Keratinocyte (primary cell): ENCODE data around the gene NUDT2. TPM values are rescaled to one million over a fixed set of nuclear protein-coding genes. Genes with fewer than 3 reads are reported as not detected.

Source experiments
- DNase-seq: peaks from one replicate; pipeline ENCODE4 v3.0.0-alpha.2; 2011; ENCODE audit warnings: low read depth, missing footprints, low spot score
- FAIRE-seq: peaks from 2 replicates; lab custom pipeline; 2011; peaks lifted over from hg19 to GRCh38; lab: Jason Lieb, UNC
- H2AFZ ChIP-seq: 2 replicates; pipeline ENCODE4 v1.6.0; 2012; ENCODE audit warnings: low read length, control low read depth, inconsistent platforms; ENCODE audit not compliant: control insufficient read depth
- H3K27ac ChIP-seq: 2 replicates; pipeline ENCODE4 v1.5.1; 2011; ENCODE audit warnings: low read length; ENCODE audit not compliant: control insufficient read depth, insufficient read depth
- H3K27me3 ChIP-seq: 3 replicates; pipeline ENCODE4 v1.6.0; 2011; ENCODE audit warnings: low read length; ENCODE audit not compliant: control insufficient read depth, insufficient read depth; ENCODE audit errors: extremely low read depth
- H3K36me3 ChIP-seq, 2 experiments: 2 replicates in 1 of 2; 3 replicates in 1 of 2; pipeline ENCODE4 v1.5.1; 2011; ENCODE audit warnings: low read length in 2 of 2, mild to moderate bottlenecking in 1 of 2; ENCODE audit not compliant: control insufficient read depth in 2 of 2, insufficient read depth in 2 of 2; ENCODE audit errors: extremely low read depth in 1 of 2
- H3K4me1 ChIP-seq: 3 replicates; pipeline ENCODE4 v1.5.1; 2011; ENCODE audit warnings: low read length; ENCODE audit not compliant: control insufficient read depth, insufficient read depth; ENCODE audit errors: extremely low read depth
- H3K4me2 ChIP-seq: 3 replicates; pipeline ENCODE4 v1.6.0; 2011; ENCODE audit warnings: low read depth, low read length; ENCODE audit not compliant: control insufficient read depth, insufficient read depth; ENCODE audit errors: extremely low read depth
- H3K4me3 ChIP-seq, 3 experiments: fragments of 200-600 bp in 1 of 3; sonication (generic) in 1 of 3; 2 replicates in 2 of 3; 3 replicates in 1 of 3; pipeline ENCODE4 v1.5.1; 2011 to 2016; ENCODE audit warnings: low read length in 3 of 3, mild to moderate bottlenecking in 3 of 3, control low read depth in 2 of 3, inconsistent platforms in 1 of 3, low read depth in 1 of 3, mixed read lengths in 1 of 3, mixed run types in 1 of 3, moderate library complexity in 1 of 3; ENCODE audit not compliant: control insufficient read depth in 2 of 3, insufficient read depth in 2 of 3; ENCODE audit errors: extremely low read depth in 1 of 3
- H3K79me2 ChIP-seq: 2 replicates; pipeline ENCODE4 v1.6.0; 2012; ENCODE audit warnings: low read length; ENCODE audit not compliant: control insufficient read depth, insufficient read depth
- H3K9ac ChIP-seq: 3 replicates; pipeline ENCODE4 v1.6.0; 2011; ENCODE audit warnings: low read length; ENCODE audit not compliant: control insufficient read depth, insufficient read depth; ENCODE audit errors: extremely low read depth
- H3K9me1 ChIP-seq: 3 replicates; pipeline ENCODE4 v1.6.0; 2011; ENCODE audit warnings: low read length; ENCODE audit not compliant: control insufficient read depth, insufficient read depth; ENCODE audit errors: extremely low read depth
- H3K9me3 ChIP-seq: 2 replicates; pipeline ENCODE4 v1.5.1; 2012; ENCODE audit warnings: low read depth, low read length; ENCODE audit not compliant: control insufficient read depth
- H4K20me1 ChIP-seq: 3 replicates; pipeline ENCODE4 v1.6.0; 2011; ENCODE audit warnings: low read length; ENCODE audit not compliant: control insufficient read depth, insufficient read depth; ENCODE audit errors: extremely low read depth
- EZH2 ChIP-seq: IDR thresholded peaks from one replicate; pipeline ENCODE4 v1.6.1; 2012; ENCODE audit warnings: inconsistent platforms, mild to moderate bottlenecking, low read length, moderate library complexity
- dilution Hi-C: fragments of 300-500 bp; cut with MboI; formaldehyde crosslinking; loops from one replicate; pipeline ENCODE4 v1.7.0; 2020; ENCODE audit warnings: low sequenced_read_pairs; ENCODE audit not compliant: extremely low pct_ligation_motif_present
- polyA plus RNA-seq, 5 experiments: library from polyadenylated mRNA; depleted of rRNA in 3 of 5; stranded (reverse) in 3 of 5; stranded (forward) in 1 of 5; unstranded in 1 of 5; fragments of >200 nt; gene quantifications; 1 replicate in 1 of 5; 2 replicates in 3 of 5; 3 replicates in 1 of 5; pipeline versions ENCODE4 v1.2.1 to v1.2.3, GENCODE V29; 2011 to 2012; ENCODE audit warnings: missing spikeins in 2 of 5, low read depth in 1 of 5, low replicate concordance in 1 of 5
- TF ChIP-seq, protein P1 (sequence below), 3 experiments: IDR thresholded peaks in 1 of 3; conservative IDR thresholded peaks in 1 of 3; optimal IDR thresholded peaks in 1 of 3; 2 replicates in 2 of 3; 3 replicates in 1 of 3; pipeline versions ENCODE3 to v1.5.1; 2011; ENCODE audit warnings: low read length in 3 of 3, mild to moderate bottlenecking in 3 of 3, moderate library complexity in 2 of 3, control low read depth in 1 of 3, inconsistent platforms in 1 of 3; ENCODE audit not compliant: insufficient read depth in 2 of 3; ENCODE audit errors: extremely low read depth in 1 of 3

The NUDT2 gene
- polyA plus RNA-seq, 1 donor (not counting 4 experiments of a cell fraction or from before 2014, with no cell fraction given) = 33.4 TPM

DNA sequence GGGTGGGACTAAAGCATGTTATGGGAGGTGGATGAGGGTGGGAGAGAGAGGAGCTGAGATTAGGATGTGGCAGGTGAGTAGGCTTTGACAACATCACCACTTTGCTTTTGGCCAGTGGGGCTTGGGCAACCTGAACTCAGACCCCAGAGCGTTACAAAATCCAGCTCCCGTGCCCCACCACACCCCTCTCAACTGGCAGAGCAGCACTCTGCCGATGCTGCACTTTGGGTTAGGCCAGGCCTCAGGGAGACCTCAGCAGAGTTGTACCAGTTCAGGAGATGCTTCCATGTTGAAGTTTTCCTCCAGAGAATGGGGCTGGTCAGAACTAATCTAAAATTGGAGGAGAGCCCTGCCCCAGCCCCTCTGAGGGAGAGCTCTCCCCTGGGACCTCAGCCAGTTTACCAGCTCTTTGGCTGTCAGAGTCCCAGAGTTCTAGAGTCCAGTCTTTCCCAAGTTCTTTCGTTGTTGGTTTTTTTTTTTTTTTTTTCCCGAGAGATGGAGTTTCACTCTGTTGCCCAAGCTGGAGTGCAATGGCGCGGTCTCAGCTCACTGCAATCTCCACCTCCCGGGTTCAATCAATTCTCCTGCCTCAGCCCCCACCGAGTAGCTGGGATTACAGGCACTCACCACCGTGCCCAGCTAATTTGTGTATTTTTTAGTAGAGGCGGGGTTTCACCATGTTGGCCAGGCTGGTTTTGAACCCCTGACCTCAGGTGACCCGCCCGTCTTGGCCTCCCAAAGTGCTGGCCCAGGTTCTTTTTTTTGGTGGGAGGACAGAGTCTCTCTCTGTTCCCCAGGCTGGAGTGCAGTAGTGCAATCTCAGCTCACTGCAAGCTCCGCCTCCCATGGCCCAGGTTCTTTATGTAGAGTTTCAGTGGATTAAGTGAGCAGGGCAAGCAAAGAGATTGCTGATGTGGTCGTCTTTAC is 17.8 kb downstream of the NUDT2 start:
- H3K36me3 ChIP-seq = peaks cover 4 to 7% of the 10 kb centered on the region in 2 experiments
- dilution Hi-C loops = no loop called here
- FAIRE-seq = no peak

DNA sequence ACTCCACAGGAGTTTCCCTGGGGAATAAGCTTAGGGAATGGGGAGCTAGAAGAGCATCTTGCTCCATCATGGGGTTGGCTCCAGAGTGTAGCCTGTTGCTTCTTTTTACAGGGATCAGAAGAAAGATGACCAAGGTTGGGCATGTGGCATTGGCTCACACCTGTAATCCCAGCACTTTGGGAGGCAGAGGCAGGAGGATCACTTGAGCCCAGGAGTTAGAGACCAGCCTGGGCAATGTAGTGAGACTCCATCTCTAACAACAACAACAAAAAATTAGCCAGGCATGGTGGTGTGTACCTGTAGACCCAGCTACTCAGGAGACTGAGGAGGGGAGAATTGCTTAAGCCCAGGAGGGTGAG is 18.4 kb downstream of the NUDT2 start:
- dilution Hi-C loops = no loop called here
- no peaks in the 10 kb centered on the region for H3K9me1 ChIP-seq
- FAIRE-seq = no peak
- H3K9me3 ChIP-seq = no peaks in the 10 kb centered on the region
- H3K27me3 ChIP-seq = no peaks in the 10 kb centered on the region
- no peak overlapping the region for H3K4me2 ChIP-seq
- H3K9ac ChIP-seq = no peak overlapping the region
- H3K79me2 ChIP-seq = no peaks in the 10 kb centered on the region
- DNase-seq = no peak
- no peaks in the 10 kb centered on the region for H4K20me1 ChIP-seq
- H3K4me3 ChIP-seq = no peak overlapping the region
- no peak overlapping the region for H2AFZ ChIP-seq
- H3K36me3 ChIP-seq = peaks cover 3 to 7% of the 10 kb centered on the region in 2 experiments
- no peak overlapping the region for H3K27ac ChIP-seq
- no peaks in the 10 kb centered on the region for H3K4me1 ChIP-seq
- TF ChIP-seq EZH2 = no peak
- TF ChIP-seq, protein P1, sequence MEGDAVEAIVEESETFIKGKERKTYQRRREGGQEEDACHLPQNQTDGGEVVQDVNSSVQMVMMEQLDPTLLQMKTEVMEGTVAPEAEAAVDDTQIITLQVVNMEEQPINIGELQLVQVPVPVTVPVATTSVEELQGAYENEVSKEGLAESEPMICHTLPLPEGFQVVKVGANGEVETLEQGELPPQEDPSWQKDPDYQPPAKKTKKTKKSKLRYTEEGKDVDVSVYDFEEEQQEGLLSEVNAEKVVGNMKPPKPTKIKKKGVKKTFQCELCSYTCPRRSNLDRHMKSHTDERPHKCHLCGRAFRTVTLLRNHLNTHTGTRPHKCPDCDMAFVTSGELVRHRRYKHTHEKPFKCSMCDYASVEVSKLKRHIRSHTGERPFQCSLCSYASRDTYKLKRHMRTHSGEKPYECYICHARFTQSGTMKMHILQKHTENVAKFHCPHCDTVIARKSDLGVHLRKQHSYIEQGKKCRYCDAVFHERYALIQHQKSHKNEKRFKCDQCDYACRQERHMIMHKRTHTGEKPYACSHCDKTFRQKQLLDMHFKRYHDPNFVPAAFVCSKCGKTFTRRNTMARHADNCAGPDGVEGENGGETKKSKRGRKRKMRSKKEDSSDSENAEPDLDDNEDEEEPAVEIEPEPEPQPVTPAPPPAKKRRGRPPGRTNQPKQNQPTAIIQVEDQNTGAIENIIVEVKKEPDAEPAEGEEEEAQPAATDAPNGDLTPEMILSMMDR (optimal IDR thresholded peaks at IDR 0.05 in 1 of 3, IDR thresholded peaks at IDR 0.05 in 1 of 3, conservative IDR thresholded peaks at IDR 0.05 in 1 of 3; ENCODE audit: extremely low read depth in 1 of 3, insufficient read depth in 2 of 3, low read length in 3 of 3) = no peak

More for the DNA sequence above, 17.8 kb downstream of the NUDT2 start:
- no peaks in the 10 kb centered on the region for H4K20me1 ChIP-seq
- H3K27me3 ChIP-seq = no peaks in the 10 kb centered on the region
- no peaks in the 10 kb centered on the region for H3K9me1 ChIP-seq
- H3K27ac ChIP-seq = no peak overlapping the region
- no peak overlapping the region for H2AFZ ChIP-seq
- no peaks in the 10 kb centered on the region for H3K79me2 ChIP-seq
- H3K9me3 ChIP-seq = no peaks in the 10 kb centered on the region
- H3K4me1 ChIP-seq = no peaks in the 10 kb centered on the region
- H3K9ac ChIP-seq = no peak overlapping the region
- no peak overlapping the region for H3K4me2 ChIP-seq
- no peak overlapping the region for H3K4me3 ChIP-seq
- no peak for TF ChIP-seq EZH2
- TF ChIP-seq, protein P1 (optimal IDR thresholded peaks at IDR 0.05 in 1 of 3, IDR thresholded peaks at IDR 0.05 in 1 of 3, conservative IDR thresholded peaks at IDR 0.05 in 1 of 3; ENCODE audit: extremely low read depth in 1 of 3, insufficient read depth in 2 of 3, low read length in 3 of 3) = no peak
- DNase-seq = no peak
